ENCODE measurements around the gene HEATR5A. TPM values are rescaled to one million over a fixed set of nuclear protein-coding genes. Genes with fewer than 3 reads are reported as not detected.

The HEATR5A gene
- total and polyA plus RNA-seq, 2 of the 13 experiments (the other 11 are each of a cell fraction or from before 2014, with no cell fraction given) = 36.4 to 105 TPM

DNA sequence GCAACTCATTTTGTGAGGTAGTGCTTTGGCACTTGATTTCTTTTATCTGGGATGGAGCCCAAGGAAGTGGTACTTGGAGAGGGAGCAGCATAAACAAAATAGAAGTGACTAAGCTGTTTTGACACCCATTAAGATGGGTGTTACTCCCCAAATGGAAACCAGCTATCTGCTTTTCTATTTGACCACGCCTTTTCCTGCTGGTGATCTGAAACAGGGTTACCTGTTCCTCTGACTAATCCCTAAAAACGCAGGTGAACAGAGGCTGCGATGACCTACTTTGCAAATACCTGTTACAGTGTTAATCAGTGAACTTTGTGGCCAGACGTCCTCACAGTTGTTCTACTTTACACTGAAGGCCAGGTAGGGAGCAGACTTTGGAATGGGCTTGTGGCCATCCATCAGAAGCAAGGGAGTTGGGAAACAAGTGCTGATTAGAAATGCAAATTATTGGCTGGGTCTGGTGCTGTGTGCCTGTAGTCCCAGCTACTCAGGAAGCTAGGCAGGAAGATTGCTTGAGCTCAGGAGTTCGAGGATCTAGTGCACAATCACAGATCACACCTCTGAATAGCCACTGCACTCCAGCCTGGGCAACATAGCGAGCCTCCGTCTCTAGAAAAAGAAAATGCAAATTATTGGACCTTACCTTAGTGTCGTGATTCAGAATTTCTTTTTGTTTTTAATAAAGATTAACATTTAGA, 154.5 kb downstream of the HEATR5A start (continued):
- TF ChIP-seq ZNF720 (CRISPR knock-in tag; IDR thresholded peaks at IDR 0.05) (0 out of 2 replicates have a peak, but pooled peaks have one; percentile 28), ZFP37 (CRISPR knock-in tag; IDR thresholded peaks at IDR 0.05; ENCODE audit: borderline replicate concordance) (no peak), YEATS4 (CRISPR knock-in tag; IDR thresholded peaks at IDR 0.05; ENCODE audit: borderline replicate concordance) (peak; percentile 55; the same call in 1 of the 2 replicates), PLSCR1 (CRISPR knock-in tag; IDR thresholded peaks at IDR 0.05; ENCODE audit: borderline replicate concordance) (no peak), ZNF496 (CRISPR knock-in tag; IDR thresholded peaks at IDR 0.05; ENCODE audit: insufficient replicate concordance) (no peak), PAX8 (CRISPR knock-in tag; IDR thresholded peaks at IDR 0.05; ENCODE audit: borderline replicate concordance) (no peak), EEA1 (CRISPR knock-in tag; IDR thresholded peaks at IDR 0.05; ENCODE audit: borderline replicate concordance) (no peak), ZFYVE20 (CRISPR knock-in tag; IDR thresholded peaks at IDR 0.05; ENCODE audit: borderline replicate concordance, low read depth) (no peak), LRRFIP1 (CRISPR knock-in tag; conservative IDR thresholded peaks at IDR 0.05) (no peak), TRIM24 (CRISPR knock-in tag; IDR thresholded peaks at IDR 0.05) (no peak; the same call in 1 of the 2 replicates), ZBED4 (CRISPR knock-in tag; IDR thresholded peaks at IDR 0.05; ENCODE audit: borderline replicate concordance) (peak; percentile 62; the same call in 1 of the 2 replicates), CHCHD3 (CRISPR knock-in tag; IDR thresholded peaks at IDR 0.05) (no peak), ZNF616 (CRISPR knock-in tag; IDR thresholded peaks at IDR 0.05; ENCODE audit: low read depth) (no peak), ZKSCAN1 (IDR thresholded peaks at IDR 0.05; ENCODE audit: low read length) (no peak)
- TF ChIP-seq, protein P1, sequence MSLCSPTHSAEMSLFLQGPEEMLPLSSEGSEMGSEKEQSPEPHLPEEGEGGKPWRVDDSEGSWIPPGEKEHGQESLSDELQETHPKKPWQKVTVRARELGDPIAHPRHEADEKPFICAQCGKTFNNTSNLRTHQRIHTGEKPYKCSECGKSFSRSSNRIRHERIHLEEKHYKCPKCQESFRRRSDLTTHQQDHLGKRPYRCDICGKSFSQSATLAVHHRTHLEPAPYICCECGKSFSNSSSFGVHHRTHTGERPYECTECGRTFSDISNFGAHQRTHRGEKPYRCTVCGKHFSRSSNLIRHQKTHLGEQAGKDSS (CRISPR knock-in tag; IDR thresholded peaks at IDR 0.05; ENCODE audit: borderline replicate concordance, low read depth) = peak; percentile 86; the same call in 1 of the 2 replicates
- TF ChIP-seq, protein P2, sequence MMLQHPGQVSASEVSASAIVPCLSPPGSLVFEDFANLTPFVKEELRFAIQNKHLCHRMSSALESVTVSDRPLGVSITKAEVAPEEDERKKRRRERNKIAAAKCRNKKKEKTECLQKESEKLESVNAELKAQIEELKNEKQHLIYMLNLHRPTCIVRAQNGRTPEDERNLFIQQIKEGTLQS (CRISPR knock-in tag; IDR thresholded peaks at IDR 0.05) = peak; percentile 67
